ENCODE results near the gene SESTD1. TPM values are rescaled to one million over a fixed set of nuclear protein-coding genes. Genes with fewer than 3 reads are reported as not detected.
A peak's percentile ranks its signal among the peaks of the same experiment; 100 is the strongest.

SESTD1 gene
- total and polyA plus RNA-seq, 2 of the 13 experiments (the other 11 are each of a cell fraction or from before 2014, with no cell fraction given), result 74.4 to 101 TPM

DNA sequence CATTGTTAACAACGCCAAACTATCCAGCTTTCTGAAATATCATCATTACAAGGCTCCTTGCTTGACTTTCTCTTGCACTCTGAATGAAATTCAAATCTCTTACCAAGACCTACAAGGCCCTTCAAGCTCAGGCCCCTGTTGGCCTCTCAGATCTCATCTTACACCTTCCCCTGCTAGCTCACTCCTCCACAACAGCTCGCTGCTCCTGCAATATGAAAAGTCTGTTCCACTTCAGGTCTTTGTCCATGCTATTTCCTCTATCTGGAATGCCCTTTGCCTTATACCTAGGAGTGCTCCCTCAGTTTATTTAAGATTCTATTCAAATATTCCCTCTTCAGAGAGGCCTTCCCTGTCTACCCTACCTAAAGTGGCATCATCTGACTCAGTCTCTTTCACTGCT lies 91.7 kb downstream of the SESTD1 start:
- ChIA-PET POLR2A (no interaction called here), CTCF (ENCODE audit: low intra/inter-chr PET ratio, low total read pairs) (no interaction called here)
- in situ Hi-C loops (cut with HindIII; ENCODE audit: extremely low pct_ligation_motif_present, low pct_unique_long_range_greater_than_20kb), result no loop called here
- FAIRE-seq (no peak), ATAC-seq (no peak), DNase-seq (ENCODE audit: low spot score) (no peak)
- Histone ChIP-seq H3K9ac (ENCODE audit: insufficient read depth, low read depth, low read length) (no peak overlapping the region), H3K4me1 (ENCODE audit: insufficient read depth, low read length) (peaks cover 17% of the 10 kb centered on the region), H3K4me2 (ENCODE audit: low read depth, low read length) (no peak overlapping the region), H3K27me3 (ENCODE audit: control insufficient read depth in 1 of 2, insufficient read depth in 2 of 2, low read length in 2 of 2) (no peaks in the 10 kb centered on the region), H3K9me3 (ENCODE audit: low read length) (no peaks in the 10 kb centered on the region), H3K4me3 (replicated peaks in 1 of 3; ENCODE audit: insufficient read depth in 1 of 3, low read depth in 2 of 3, low read length in 3 of 3) (no peak overlapping the region), H3K27ac (ENCODE audit: extremely low read length, insufficient read depth, low read length) (no peak overlapping the region), H3K36me3 (replicated peaks in 1 of 2; ENCODE audit: control insufficient read depth in 1 of 2, insufficient read depth in 2 of 2, low read length in 2 of 2) (peaks cover 16 to 65% of the 10 kb centered on the region in 2 experiments), H2AFZ (ENCODE audit: low read length) (no peak overlapping the region), H4K20me1 (ENCODE audit: insufficient read depth, low read length) (peaks cover 7% of the 10 kb centered on the region; the same call in 1 of the 2 replicates), H3K79me2 (ENCODE audit: insufficient read depth, low read length) (no peaks in the 10 kb centered on the region)
- peak; percentile 84 for TF ChIP-seq ZNF263 (CRISPR knock-in tag; IDR thresholded peaks at IDR 0.05)
- TF ChIP-seq RBM22 (optimal IDR thresholded peaks at IDR 0.05; ENCODE audit: low read length), result peak; percentile 69
- no peak for TF ChIP-seq HDAC2 (CRISPR knock-in tag; IDR thresholded peaks at IDR 0.05)
- no peak for TF ChIP-seq MEIS1 (CRISPR knock-in tag; IDR thresholded peaks at IDR 0.05; ENCODE audit: borderline replicate concordance)
- TF ChIP-seq, protein P1, sequence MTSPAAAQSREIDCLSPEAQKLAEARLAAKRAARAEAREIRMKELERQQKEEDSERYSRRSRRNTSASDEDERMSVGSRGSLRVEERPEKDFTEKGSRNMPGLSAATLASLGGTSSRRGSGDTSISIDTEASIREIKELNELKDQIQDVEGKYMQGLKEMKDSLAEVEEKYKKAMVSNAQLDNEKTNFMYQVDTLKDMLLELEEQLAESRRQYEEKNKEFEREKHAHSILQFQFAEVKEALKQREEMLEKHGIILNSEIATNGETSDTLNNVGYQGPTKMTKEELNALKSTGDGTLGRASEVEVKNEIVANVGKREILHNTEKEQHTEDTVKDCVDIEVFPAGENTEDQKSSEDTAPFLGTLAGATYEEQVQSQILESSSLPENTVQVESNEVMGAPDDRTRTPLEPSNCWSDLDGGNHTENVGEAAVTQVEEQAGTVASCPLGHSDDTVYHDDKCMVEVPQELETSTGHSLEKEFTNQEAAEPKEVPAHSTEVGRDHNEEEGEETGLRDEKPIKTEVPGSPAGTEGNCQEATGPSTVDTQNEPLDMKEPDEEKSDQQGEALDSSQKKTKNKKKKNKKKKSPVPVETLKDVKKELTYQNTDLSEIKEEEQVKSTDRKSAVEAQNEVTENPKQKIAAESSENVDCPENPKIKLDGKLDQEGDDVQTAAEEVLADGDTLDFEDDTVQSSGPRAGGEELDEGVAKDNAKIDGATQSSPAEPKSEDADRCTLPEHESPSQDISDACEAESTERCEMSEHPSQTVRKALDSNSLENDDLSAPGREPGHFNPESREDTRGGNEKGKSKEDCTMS (CRISPR knock-in tag; conservative IDR thresholded peaks at IDR 0.05), result no peak
- TF ChIP-seq ZNF160 (CRISPR knock-in tag; IDR thresholded peaks at IDR 0.05), result no peak
- TF ChIP-seq ZNF709 (CRISPR knock-in tag; IDR thresholded peaks at IDR 0.05), result no peak
- 99% methylated on average over 2 of the region's 2 CpGs for WGBS (ENCODE audit: low lambda C conversion rate)
- intact Hi-C loops (cut with micrococcal nuclease; ENCODE audit: unreplicated experiment), result no loop called here
- BruUV-seq (replicated peaks), result no TSS peak

DNA sequence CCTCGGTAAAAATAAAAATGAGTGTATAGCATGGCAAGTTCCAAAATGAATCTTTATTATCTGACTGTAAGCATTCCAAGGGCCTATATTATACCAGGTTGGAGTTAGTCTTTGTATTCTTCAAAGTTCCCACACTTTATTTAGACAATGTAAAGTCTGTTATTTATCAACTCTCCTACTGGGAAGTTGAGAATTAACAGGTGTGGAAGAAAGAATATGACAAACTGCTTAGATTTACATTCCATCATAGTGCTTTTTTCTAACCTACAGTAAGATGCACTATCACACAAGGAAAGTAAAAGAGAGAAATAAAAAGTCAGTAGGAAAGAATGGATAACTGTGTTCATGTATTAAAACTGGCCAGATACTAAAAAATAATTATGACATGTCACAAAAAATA lies 93.3 kb downstream of the SESTD1 start:
- Histone ChIP-seq H3K9ac (ENCODE audit: insufficient read depth, low read depth, low read length) (no peak overlapping the region), H3K79me2 (ENCODE audit: insufficient read depth, low read length) (no peaks in the 10 kb centered on the region), H3K4me1 (ENCODE audit: insufficient read depth, low read length) (peaks cover 17% of the 10 kb centered on the region), H3K9me3 (ENCODE audit: low read length) (no peaks in the 10 kb centered on the region), H3K4me3 (replicated peaks in 1 of 3; ENCODE audit: insufficient read depth in 1 of 3, low read depth in 2 of 3, low read length in 3 of 3) (no peak overlapping the region), H3K27ac (ENCODE audit: extremely low read length, insufficient read depth, low read length) (no peak overlapping the region), H3K27me3 (ENCODE audit: control insufficient read depth in 1 of 2, insufficient read depth in 2 of 2, low read length in 2 of 2) (no peaks in the 10 kb centered on the region), H4K20me1 (ENCODE audit: insufficient read depth, low read length) (peaks cover 7% of the 10 kb centered on the region), H2AFZ (ENCODE audit: low read length) (no peak overlapping the region), H3K36me3 (replicated peaks in 1 of 2; ENCODE audit: control insufficient read depth in 1 of 2, insufficient read depth in 2 of 2, low read length in 2 of 2) (peaks cover 16 to 59% of the 10 kb centered on the region in 2 experiments), H3K4me2 (ENCODE audit: low read depth, low read length) (no peak overlapping the region)
- ChIA-PET POLR2A (no interaction called here), CTCF (ENCODE audit: low intra/inter-chr PET ratio, low total read pairs) (no interaction called here)
- FAIRE-seq, result no peak
- in situ Hi-C loops (cut with HindIII; ENCODE audit: extremely low pct_ligation_motif_present, low pct_unique_long_range_greater_than_20kb), result no loop called here
- intact Hi-C loops (cut with micrococcal nuclease; ENCODE audit: unreplicated experiment), result no loop called here
- WGBS (ENCODE audit: low lambda C conversion rate), result 97% methylated on average over 1 of the region's 1 CpG
- no peak for TF ChIP-seq ZNF24 (IDR thresholded peaks at IDR 0.05)
- TF ChIP-seq TOPORS (CRISPR knock-in tag; IDR thresholded peaks at IDR 0.05), result no peak
- no peak for TF ChIP-seq ZSCAN9 (CRISPR knock-in tag; IDR thresholded peaks at IDR 0.05; ENCODE audit: borderline replicate concordance)
- no peak for TF ChIP-seq ZNF383 (CRISPR knock-in tag; IDR thresholded peaks at IDR 0.05; ENCODE audit: borderline replicate concordance)
- no peak for TF ChIP-seq RAD21 (CRISPR knock-in tag; IDR thresholded peaks at IDR 0.05)
- TF ChIP-seq, protein P2, sequence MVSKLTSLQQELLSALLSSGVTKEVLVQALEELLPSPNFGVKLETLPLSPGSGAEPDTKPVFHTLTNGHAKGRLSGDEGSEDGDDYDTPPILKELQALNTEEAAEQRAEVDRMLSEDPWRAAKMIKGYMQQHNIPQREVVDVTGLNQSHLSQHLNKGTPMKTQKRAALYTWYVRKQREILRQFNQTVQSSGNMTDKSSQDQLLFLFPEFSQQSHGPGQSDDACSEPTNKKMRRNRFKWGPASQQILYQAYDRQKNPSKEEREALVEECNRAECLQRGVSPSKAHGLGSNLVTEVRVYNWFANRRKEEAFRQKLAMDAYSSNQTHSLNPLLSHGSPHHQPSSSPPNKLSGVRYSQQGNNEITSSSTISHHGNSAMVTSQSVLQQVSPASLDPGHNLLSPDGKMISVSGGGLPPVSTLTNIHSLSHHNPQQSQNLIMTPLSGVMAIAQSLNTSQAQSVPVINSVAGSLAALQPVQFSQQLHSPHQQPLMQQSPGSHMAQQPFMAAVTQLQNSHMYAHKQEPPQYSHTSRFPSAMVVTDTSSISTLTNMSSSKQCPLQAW (CRISPR knock-in tag; IDR thresholded peaks at IDR 0.05), result no peak
- no peak for TF ChIP-seq PHF20 (CRISPR knock-in tag; IDR thresholded peaks at IDR 0.05)
- TF ChIP-seq, protein P3, sequence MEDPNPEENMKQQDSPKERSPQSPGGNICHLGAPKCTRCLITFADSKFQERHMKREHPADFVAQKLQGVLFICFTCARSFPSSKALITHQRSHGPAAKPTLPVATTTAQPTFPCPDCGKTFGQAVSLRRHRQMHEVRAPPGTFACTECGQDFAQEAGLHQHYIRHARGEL (CRISPR knock-in tag; IDR thresholded peaks at IDR 0.05), result no peak
- ATAC-seq, result no peak
- no peak for DNase-seq (ENCODE audit: low spot score)
- TSS peak; percentile 5 for BruUV-seq (replicated peaks)

All from HepG2 (cell line).